HepG2 (cell line): ENCODE measurements around the gene FETUB. TPM values are rescaled to one million over a fixed set of nuclear protein-coding genes. Genes with fewer than 3 reads are reported as not detected.
A peak's percentile ranks its signal among the peaks of the same experiment; 100 is the strongest.

Experiments
- ARID4A ChIP-seq: sonication (generic); formaldehyde crosslinking; IDR thresholded peaks from 2 replicates; pipeline ENCODE4 v1.5.0; 2020; ENCODE audit warnings: mild to moderate bottlenecking, missing genetic modification reagents, borderline replicate concordance
- DMTF1 ChIP-seq: sonication (generic); formaldehyde crosslinking; IDR thresholded peaks from 2 replicates; pipeline ENCODE4 v1.4.0; 2020; ENCODE audit warnings: mild to moderate bottlenecking, missing genetic modification reagents
- GATA4 ChIP-seq: sonication (generic); IDR thresholded peaks from 2 replicates; pipeline ENCODE4 v1.6.1; 2016; ENCODE audit warnings: antibody characterized with exemption, low read depth, borderline replicate concordance
- IRF2 ChIP-seq: IDR thresholded peaks from 2 replicates; pipeline ENCODE4 v1.6.1; 2018; ENCODE audit warnings: missing genetic modification reagents, missing compliant biosample characterization
- IRX3 ChIP-seq: sonication (generic); formaldehyde crosslinking; IDR thresholded peaks from 2 replicates; pipeline ENCODE4 v1.8.1; 2023; ENCODE audit warnings: mild to moderate bottlenecking, low read depth, missing genetic modification reagents, borderline replicate concordance
- KDM5B ChIP-seq: sonication (generic); formaldehyde crosslinking; IDR thresholded peaks from 2 replicates; pipeline ENCODE4 v1.4.0; 2020; ENCODE audit warnings: missing genetic modification reagents, mild to moderate bottlenecking, borderline replicate concordance
- RAD21 ChIP-seq: fragments of 450-650 bp; formaldehyde crosslinking; IDR thresholded peaks from 2 replicates; pipeline ENCODE4 v1.5.0; 2020; ENCODE audit warnings: mild to moderate bottlenecking
- SP140L ChIP-seq: sonication (generic); formaldehyde crosslinking; IDR thresholded peaks from 2 replicates; pipeline ENCODE4 v1.4.0; 2020; ENCODE audit warnings: missing genetic modification reagents, borderline replicate concordance
- ZBTB34 ChIP-seq: sonication (generic); formaldehyde crosslinking; IDR thresholded peaks from 2 replicates; pipeline ENCODE4 v1.8.0; 2022; ENCODE audit warnings: mild to moderate bottlenecking, missing genetic modification reagents
- ZFP37 ChIP-seq: sonication (generic); formaldehyde crosslinking; IDR thresholded peaks from 2 replicates; pipeline ENCODE4 v1.4.0; 2020; ENCODE audit warnings: missing genetic modification reagents, borderline replicate concordance
- ZNF296 ChIP-seq: sonication (generic); formaldehyde crosslinking; conservative IDR thresholded peaks from 2 replicates; pipeline ENCODE4 v1.5.0; 2020; ENCODE audit warnings: mild to moderate bottlenecking, missing genetic modification reagents
- ZNF44 ChIP-seq: sonication (generic); formaldehyde crosslinking; IDR thresholded peaks from 2 replicates; pipeline ENCODE4 v1.5.1; 2020; ENCODE audit warnings: mild to moderate bottlenecking, missing genetic modification reagents
- ZNF629 ChIP-seq: sonication (generic); formaldehyde crosslinking; conservative IDR thresholded peaks from 2 replicates; pipeline ENCODE4 v1.5.0; 2020; ENCODE audit warnings: missing genetic modification reagents
- polyA plus RNA-seq, 8 experiments: library from polyadenylated mRNA; depleted of rRNA in 3 of 8; stranded (reverse) in 7 of 8; unstranded in 1 of 8; fragments of >200 nt; fragmentation: Illumina TruSeq in 4 of 8; extraction: Trizol in 4 of 8; gene quantifications; 2 replicates each; pipeline versions ENCODE4 v1.2.1 to v1.2.3, GENCODE V29; 2011 to 2016; ENCODE audit warnings: low read depth in 4 of 8, missing spikeins in 1 of 8, mixed read lengths in 1 of 8; ENCODE audit not compliant: insufficient read depth in 1 of 8
- total RNA-seq, 5 experiments: library from RNA; depleted of rRNA; stranded (reverse); fragments of >200 nt; fragmentation: Illumina TruSeq; extraction: Trizol; gene quantifications; 2 replicates each; pipeline ENCODE4 v1.2.3, GENCODE V29; 2016; ENCODE audit warnings: low read depth in 1 of 5

Gene FETUB
- total and polyA plus RNA-seq, 2 of the 13 experiments (the other 11 are each of a cell fraction or from before 2014, with no cell fraction given), result 2.1 to 4.4 TPM

- TF ChIP-seq ZNF296 (no peak), ZNF629 (peak; percentile 22), ARID4A (CRISPR knock-in tag) (peak; percentile 50; the same call in 1 of the 2 replicates), ZBTB34 (CRISPR knock-in tag) (peak; percentile 91), KDM5B (CRISPR knock-in tag) (peak; percentile 81; the same call in 1 of the 2 replicates), IRF2 (CRISPR knock-in tag) (0 out of 2 replicates have a peak, but pooled peaks have one; percentile 27), SP140L (no peak), RAD21 (CRISPR knock-in tag) (no peak), GATA4 (peak; percentile 33), ZNF44 (CRISPR knock-in tag) (no peak), DMTF1 (CRISPR knock-in tag) (no peak), ZFP37 (CRISPR knock-in tag) (peak; percentile 89; the same call in 1 of the 2 replicates), IRX3 (CRISPR knock-in tag) (0 out of 2 replicates have a peak, but pooled peaks have one; percentile 71)
Measured at GRCh38 chr3:186620213-186621092, 19.7 kb upstream of the FETUB start (continued).
